HG03432 (cell line): ENCODE data around the gene KCNQ1.

ENCODE experiments used
- ATAC-seq: cut with Tn5 transposase; IDR thresholded peaks from one replicate; pipeline ENCODE4 v1.9.1; 2021; ENCODE audit warnings: mild to moderate bottlenecking, moderate library complexity; ENCODE audit not compliant: unreplicated experiment

The KCNQ1 gene

GRCh38 chr11:2839395-2839943, 394.7 kb downstream of the KCNQ1 start:
- ATAC-seq = no peak

- ATAC-seq = no peak
These were observed 396.8 kb downstream of the KCNQ1 start for GRCh38 chr11:2841411-2842190.

GRCh38 chr11:2842876-2843275, 398.1 kb downstream of the KCNQ1 start:
- ATAC-seq = no peak

- no peak for ATAC-seq
These were observed 398.7 kb downstream of the KCNQ1 start for GRCh38 chr11:2843551-2843950.

GRCh38 chr11:2844116-2844842, 399.5 kb downstream of the KCNQ1 start:
- no peak for ATAC-seq

DNA sequence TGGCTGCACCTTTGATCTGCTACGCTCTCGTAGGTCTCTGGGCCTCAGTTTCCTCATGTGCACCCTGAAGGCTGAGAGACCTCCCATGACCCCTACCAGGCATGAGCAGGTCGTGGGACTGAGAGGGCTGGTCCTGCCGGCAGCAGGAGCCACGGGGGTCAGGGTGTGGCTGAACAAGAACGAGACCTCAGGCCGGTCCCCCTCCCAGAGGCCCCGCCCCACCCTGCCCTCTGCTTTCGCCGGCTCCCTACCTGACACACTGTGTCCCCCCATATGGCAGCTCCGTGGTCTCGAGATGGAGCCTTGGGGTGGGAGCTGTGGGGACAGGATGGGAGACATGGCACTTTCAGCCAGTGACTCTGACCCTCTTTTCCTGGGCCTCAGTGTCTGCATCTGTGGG, 400.2 kb downstream of the KCNQ1 start:
- ATAC-seq = no peak

GRCh38 chr11:2846056-2846455, 401.2 kb downstream of the KCNQ1 start:
- no peak for ATAC-seq

DNA sequence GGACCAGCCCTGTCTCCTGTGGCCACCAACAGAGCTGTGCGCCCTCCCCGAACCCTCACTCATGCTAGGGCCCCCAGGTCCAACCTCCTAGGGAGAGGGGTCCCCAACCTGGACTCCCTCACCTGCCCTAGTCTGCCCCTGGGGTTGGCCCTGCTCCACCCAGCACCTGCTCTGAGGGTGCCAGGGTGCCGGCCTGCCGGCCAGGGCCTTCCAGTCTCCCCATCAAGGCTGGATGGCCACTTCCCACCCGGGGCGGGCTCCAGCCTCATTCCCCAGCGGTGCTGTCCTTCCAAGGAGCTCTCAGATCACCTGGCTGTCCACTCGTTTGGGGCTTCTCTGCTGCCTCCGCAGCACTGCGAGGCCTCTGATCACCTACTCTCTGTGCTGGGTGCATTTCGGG, 401.7 kb downstream of the KCNQ1 start:
- no peak for ATAC-seq

- ATAC-seq = no peak
These were observed 402.8 kb downstream of the KCNQ1 start for GRCh38 chr11:2847561-2847960.

DNA sequence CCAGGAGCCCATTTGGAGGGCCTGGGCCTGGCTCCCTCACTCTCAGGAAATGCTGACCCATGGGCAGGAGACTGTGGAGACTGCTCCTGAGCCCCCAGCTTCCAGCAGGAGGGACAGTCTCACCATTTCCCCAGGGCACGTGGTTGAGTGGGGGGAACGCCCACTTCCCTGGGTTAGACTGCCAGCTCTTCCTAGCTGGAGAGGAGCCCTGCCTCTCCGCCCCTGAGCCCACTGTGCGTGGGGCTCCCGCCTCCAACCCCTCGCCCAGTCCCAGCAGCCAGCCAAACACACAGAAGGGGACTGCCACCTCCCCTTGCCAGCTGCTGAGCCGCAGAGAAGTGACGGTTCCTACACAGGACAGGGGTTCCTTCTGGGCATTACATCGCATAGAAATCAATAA, 403.7 kb downstream of the KCNQ1 start:
- ATAC-seq = no peak

GRCh38 chr11:2849994-2850770, 405.4 kb downstream of the KCNQ1 start:
- ATAC-seq = no peak

- no peak for ATAC-seq
These were observed 408.6 kb downstream of the KCNQ1 start for GRCh38 chr11:2853401-2853800.

- no peak for ATAC-seq
These were observed 409.3 kb downstream of the KCNQ1 start for GRCh38 chr11:2853997-2854560.

DNA sequence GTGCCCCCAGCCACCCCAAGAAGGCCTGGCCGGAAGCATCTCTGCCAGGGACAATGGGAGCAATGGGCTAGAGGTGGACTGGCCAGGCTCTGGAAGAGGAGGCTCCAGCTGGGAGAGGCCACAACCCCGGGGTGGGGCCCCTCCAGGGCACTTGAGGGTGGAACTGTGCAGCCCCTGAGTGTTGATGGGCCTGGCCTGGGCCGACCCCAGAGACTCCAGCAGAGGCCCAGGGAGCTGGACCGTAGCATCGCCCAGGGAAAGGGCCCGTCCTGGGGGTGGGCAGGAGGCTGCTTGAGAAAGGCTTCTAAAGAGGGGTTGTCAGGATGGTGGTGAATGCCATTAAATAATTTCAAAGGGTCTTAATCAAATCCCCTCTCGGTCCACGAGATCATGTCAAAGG, 410.4 kb downstream of the KCNQ1 start:
- ATAC-seq = no peak

DNA sequence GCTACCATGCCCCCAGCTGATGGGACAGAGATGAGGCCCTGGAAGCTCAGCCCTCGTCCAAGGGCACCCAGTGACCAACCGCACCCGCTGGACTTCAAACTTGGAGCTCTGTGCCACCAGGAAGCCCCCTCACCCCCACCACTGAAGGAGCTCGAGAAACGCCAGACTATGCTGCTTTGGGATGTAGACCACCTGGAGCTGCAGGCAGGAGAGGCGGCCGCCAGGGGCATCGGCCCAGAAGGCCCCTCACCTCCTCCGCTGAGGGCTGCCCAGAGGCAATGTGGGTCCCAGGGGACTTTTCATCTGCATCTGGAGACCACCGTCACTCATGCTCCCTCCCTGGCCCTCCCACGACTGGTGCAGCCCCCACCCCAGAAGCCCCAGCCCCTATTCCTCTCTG, 412.5 kb downstream of the KCNQ1 start:
- ATAC-seq = no peak

DNA sequence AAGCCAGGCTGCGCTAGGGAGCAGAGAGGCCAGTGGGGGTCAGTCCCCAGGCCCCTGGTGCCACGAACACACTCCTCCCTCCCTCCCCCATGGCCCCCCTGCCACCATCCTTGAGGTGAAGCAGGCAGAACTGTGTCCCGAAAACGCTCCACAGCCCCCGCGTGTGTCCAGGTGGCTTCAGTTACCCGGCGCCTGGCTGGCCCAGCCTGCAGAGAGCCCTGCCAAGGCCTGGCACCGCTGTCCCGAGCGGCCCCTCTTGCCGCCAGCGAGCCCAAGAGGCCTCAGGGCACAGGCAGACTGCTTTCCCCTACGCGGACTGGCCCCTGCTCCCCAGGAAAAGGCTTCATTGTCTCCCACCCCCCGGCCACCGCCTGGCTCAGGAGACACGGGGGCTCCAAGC, 413.1 kb downstream of the KCNQ1 start:
- ATAC-seq = no peak

GRCh38 chr11:2858995-2859698, 414.3 kb downstream of the KCNQ1 start:
- ATAC-seq = no peak

DNA sequence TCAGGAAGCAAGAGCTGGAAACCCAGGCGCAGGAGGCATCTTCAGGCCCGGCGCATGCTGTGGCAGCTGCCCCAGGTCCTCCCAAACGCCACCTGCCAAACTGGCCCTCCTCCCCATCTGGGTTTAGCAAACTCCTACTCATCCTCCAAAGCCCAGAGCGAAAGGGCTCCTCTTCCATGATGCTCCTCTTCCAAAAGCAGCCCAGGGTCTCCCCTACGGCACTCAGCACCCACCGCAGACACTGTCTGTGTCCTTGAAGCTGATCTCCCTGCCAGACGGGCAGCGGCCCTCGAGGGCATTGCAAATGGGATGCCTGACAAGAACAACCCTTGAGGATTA, 414.9 kb downstream of the KCNQ1 start:
- ATAC-seq = no peak

- ATAC-seq = peak; percentile 69
These were observed 415.8 kb downstream of the KCNQ1 start for GRCh38 chr11:2860636-2861035.

DNA sequence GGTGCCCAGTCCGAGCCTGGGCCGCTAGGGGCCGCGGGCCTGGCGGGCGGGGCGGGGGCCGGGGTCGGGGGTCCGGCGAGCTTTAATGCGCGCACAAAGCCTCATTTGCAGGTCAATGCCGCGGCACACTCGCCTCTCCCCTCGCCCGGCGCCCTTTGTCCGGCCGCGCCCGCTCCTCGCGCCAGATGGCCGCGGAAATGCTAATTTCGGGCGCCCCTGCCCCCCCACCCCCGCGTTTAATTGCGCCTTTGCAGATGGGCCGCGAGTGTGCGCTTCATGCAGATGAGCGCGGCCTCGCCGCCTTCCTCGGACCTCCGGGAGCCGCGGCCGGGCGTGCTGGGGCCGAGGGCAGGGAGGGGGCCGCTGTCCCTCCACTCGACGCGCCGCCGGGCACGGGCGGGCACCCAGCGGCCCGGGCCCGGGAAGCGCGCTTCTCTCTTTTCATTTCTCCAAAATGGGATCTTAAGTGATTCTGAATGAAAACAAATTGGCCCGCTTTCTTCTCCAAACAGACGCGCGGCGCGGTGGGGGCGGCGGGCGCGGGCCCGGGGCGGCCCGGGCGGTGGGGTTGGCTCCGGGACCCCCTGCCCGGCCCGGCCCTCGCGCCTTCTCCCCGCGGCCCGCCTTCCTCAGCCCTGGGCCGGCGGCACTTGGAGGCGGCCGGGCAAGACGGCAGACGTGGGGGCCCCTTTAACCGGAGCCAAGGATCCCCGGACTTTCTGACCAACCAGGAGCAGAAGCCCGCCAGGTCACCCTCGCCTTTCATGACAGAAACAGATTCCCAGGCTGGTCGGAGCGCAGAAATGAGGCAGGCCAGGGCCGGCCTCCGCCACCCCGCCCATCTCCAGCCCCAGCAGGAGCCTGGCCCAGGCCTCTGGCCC, 417.8 kb downstream of the KCNQ1 start:
- ATAC-seq = no peak
